CD14-positive monocyte (primary cell): ENCODE measurements around the gene ST7. TPM values are rescaled to one million over a fixed set of nuclear protein-coding genes. Genes with fewer than 3 reads are reported as not detected.

Source experiments
- DNase-seq, 3 donors: peaks; one replicate each; pipeline ENCODE4 v3.0.0-alpha.2; 2011 to 2022
- H2AFZ ChIP-seq: 2 replicates; pipeline ENCODE4 v1.6.0; 2012; ENCODE audit warnings: mild to moderate bottlenecking, low read depth, low read length, inconsistent platforms; ENCODE audit not compliant: insufficient read depth, poor library complexity, severe bottlenecking
- H3K27ac ChIP-seq, 2 donors: 1 replicate in 1 of 2; 2 replicates in 1 of 2; pipeline ENCODE4 v1.5.1; 2012 to 2013; ENCODE audit warnings: low read length in 2 of 2, control low read depth in 1 of 2, inconsistent platforms in 1 of 2, low read depth in 1 of 2, mild to moderate bottlenecking in 1 of 2
- H3K27me3 ChIP-seq, 2 donors: one replicate each; pipeline versions ENCODE4 v1.6.0 to v1.6.1; 2011 to 2013; ENCODE audit warnings: low read length in 2 of 2; ENCODE audit not compliant: control insufficient read depth in 2 of 2, insufficient read depth in 2 of 2
- H3K36me3 ChIP-seq, 2 donors: replicated peaks in 1 of 2; 1 replicate in 1 of 2; 2 replicates in 1 of 2; pipeline versions ENCODE4 v1.5.1 to v1.6.1; 2012 to 2013; ENCODE audit warnings: low read length in 2 of 2, control low read depth in 1 of 2, inconsistent platforms in 1 of 2, mild to moderate bottlenecking in 1 of 2; ENCODE audit not compliant: insufficient read depth in 2 of 2, control insufficient read depth in 1 of 2
- H3K4me1 ChIP-seq, 2 donors: 1 replicate in 1 of 2; 2 replicates in 1 of 2; pipeline versions ENCODE4 v1.5.1 to v1.6.1; 2012 to 2013; ENCODE audit warnings: low read length in 2 of 2, control low read depth in 1 of 2, inconsistent platforms in 1 of 2, mild to moderate bottlenecking in 1 of 2, moderate library complexity in 1 of 2; ENCODE audit not compliant: insufficient read depth in 2 of 2, control insufficient read depth in 1 of 2
- H3K4me2 ChIP-seq: replicated peaks from 2 replicates; pipeline ENCODE3; 2012; ENCODE audit warnings: low read length, moderate library complexity, mild to moderate bottlenecking; ENCODE audit not compliant: poor library complexity, severe bottlenecking; ENCODE audit errors: extremely low read depth
- H3K4me3 ChIP-seq, 3 experiments: fragments of 200-600 bp in 1 of 3; sonication (generic) in 1 of 3; replicated peaks in 1 of 3; 1 replicate in 2 of 3; 2 replicates in 1 of 3; pipeline ENCODE4 v1.5.1; 2011 to 2013; ENCODE audit warnings: low read length in 3 of 3, mild to moderate bottlenecking in 3 of 3, control low read depth in 2 of 3, low read depth in 2 of 3, inconsistent platforms in 1 of 3, moderate library complexity in 1 of 3
- H3K79me2 ChIP-seq: 2 replicates; pipeline ENCODE4 v1.6.0; 2012; ENCODE audit warnings: mild to moderate bottlenecking, control low read depth, inconsistent platforms, low read length, moderate library complexity; ENCODE audit not compliant: insufficient read depth
- H3K9ac ChIP-seq: 2 replicates; pipeline ENCODE4 v1.6.0; 2017; ENCODE audit warnings: low read length, mild to moderate bottlenecking; ENCODE audit not compliant: insufficient read depth, poor library complexity, severe bottlenecking
- H3K9me3 ChIP-seq, 2 donors: replicated peaks in 1 of 2; 1 replicate in 1 of 2; 2 replicates in 1 of 2; pipeline versions ENCODE4 v1.5.1 to v1.6.1; 2012 to 2013; ENCODE audit warnings: low read length in 2 of 2, control low read depth in 1 of 2; ENCODE audit not compliant: control insufficient read depth in 1 of 2, insufficient read depth in 1 of 2
- H4K20me1 ChIP-seq: 2 replicates; pipeline ENCODE4 v1.6.0; 2012; ENCODE audit warnings: mild to moderate bottlenecking, low read length, control low read depth, moderate library complexity; ENCODE audit not compliant: insufficient read depth
- H3K27ac Mint-ChIP-seq, 7 donors: one replicate each; pipeline ENCODE4 v1.8.0; 2020; ENCODE audit warnings: mild to moderate bottlenecking in 7 of 7, mixed read lengths in 7 of 7, moderate library complexity in 6 of 7, inconsistent platforms in 2 of 7
- H3K27me3 Mint-ChIP-seq, 3 donors: one replicate each; pipeline ENCODE4 v1.8.0; 2021 to 2022; ENCODE audit warnings: low read depth in 3 of 3, mild to moderate bottlenecking in 3 of 3, mixed read lengths in 3 of 3, moderate library complexity in 3 of 3, inconsistent platforms in 1 of 3
- H3K36me3 Mint-ChIP-seq, 2 donors: one replicate each; pipeline ENCODE4 v1.8.0; 2020; ENCODE audit warnings: mixed read lengths in 2 of 2, inconsistent platforms in 1 of 2, mild to moderate bottlenecking in 1 of 2
- H3K4me1 Mint-ChIP-seq: one replicate; pipeline ENCODE4 v1.8.0; 2020; ENCODE audit warnings: mild to moderate bottlenecking, mixed read lengths
- H3K4me3 Mint-ChIP-seq, 2 donors: one replicate each; pipeline ENCODE4 v1.8.0; 2020; ENCODE audit warnings: mild to moderate bottlenecking in 2 of 2, mixed read lengths in 2 of 2, moderate library complexity in 1 of 2
- H3K9me3 Mint-ChIP-seq, 7 donors: one replicate each; pipeline ENCODE4 v1.8.0; 2020 to 2022; ENCODE audit warnings: mixed read lengths in 7 of 7, mild to moderate bottlenecking in 6 of 7, moderate library complexity in 6 of 7, inconsistent platforms in 2 of 7
- CTCF ChIP-seq: fragments of 200-600 bp; IDR thresholded peaks from one replicate; pipeline ENCODE4 v1.8.0; 2022; ENCODE audit warnings: antibody characterized with exemption, mild to moderate bottlenecking
- WGBS: methylation state at CpG from one replicate; pipeline ENCODE4 v1.1.5; 2013; ENCODE audit warnings: missing lambda C conversion rate; ENCODE audit not compliant: insufficient coverage; 5-methylcytosine and 5-hydroxymethylcytosine counted together
- intact Hi-C, 2 donors: fragments of 100-400 bp; cut with micrococcal nuclease; formaldehyde crosslinking; loops; one replicate each; pipeline versions ENCODE4 v1.15.0 to v1.15.1; 2023
- polyA plus RNA-seq, 3 donors: library from polyadenylated mRNA; depleted of rRNA in 1 of 3; unstranded in 2 of 3; stranded (reverse) in 1 of 3; fragments of 300-500 nt in 2 of 3; fragments of >200 nt in 1 of 3; fragmentation: Illumina TruSeq in 2 of 3; gene quantifications; 1 replicate in 2 of 3; 2 replicates in 1 of 3; pipeline ENCODE4 v1.2.3, GENCODE V29; 2012 to 2021

ST7 gene
- polyA plus RNA-seq, 3 donors, result 3.6 to 5.5 (median 4.1) TPM

GRCh38 chr7:117192108-117192507 is 238.8 kb downstream of the ST7 start:
- Histone ChIP-seq H3K9ac (no peak overlapping the region), H4K20me1 (no peaks in the 10 kb centered on the region), H3K79me2 (no peaks in the 10 kb centered on the region), H3K27ac (no peak overlapping the region), H3K9me3 (peaks cover 2 to 4% of the 10 kb centered on the region in 2 donors), H3K4me2 (no peak overlapping the region), H3K27me3 (no peaks in the 10 kb centered on the region), H2AFZ (no peak overlapping the region), H3K36me3 (peaks cover 3 to 12% of the 10 kb centered on the region in 2 donors), H3K4me3 (no peak overlapping the region), H3K4me1 (no peaks in the 10 kb centered on the region)
- peaks cover 21 to 33% of the 10 kb centered on the region in 2 donors for H3K36me3 Mint-ChIP-seq
- H3K27me3 Mint-ChIP-seq, result no peaks in the 10 kb centered on the region
- no peak for DNase-seq
- no peaks in the 10 kb centered on the region for H3K4me1 Mint-ChIP-seq
- WGBS, result 100% methylated on average over 1 of the region's 1 CpG
- TF ChIP-seq CTCF, result no peak
- H3K27ac Mint-ChIP-seq, result no peak overlapping the region
- no peak overlapping the region for H3K4me3 Mint-ChIP-seq
- peaks cover 4 to 15% (median 7%) of the 10 kb centered on the region in 7 donors for H3K9me3 Mint-ChIP-seq
- intact Hi-C loops, result no loop called here

GRCh38 chr7:117193564-117193963 is 240.3 kb downstream of the ST7 start:
- no peak for TF ChIP-seq CTCF
- Histone ChIP-seq H3K9me3 (peaks cover 2 to 4% of the 10 kb centered on the region in 2 donors), H3K36me3 (peaks cover 3 to 12% of the 10 kb centered on the region in 2 donors), H3K4me3 (no peak overlapping the region), H3K79me2 (no peaks in the 10 kb centered on the region), H3K9ac (no peak overlapping the region), H3K27ac (no peak overlapping the region), H3K27me3 (no peaks in the 10 kb centered on the region), H3K4me1 (no peaks in the 10 kb centered on the region), H2AFZ (no peak overlapping the region), H3K4me2 (no peak overlapping the region), H4K20me1 (no peaks in the 10 kb centered on the region)
- no CpG with 5 or more reads among the region's 2 CpGs for WGBS
- Mint-ChIP-seq H3K27me3 (no peaks in the 10 kb centered on the region), H3K9me3 (peaks cover 4 to 15% (median 7%) of the 10 kb centered on the region in 7 donors), H3K4me1 (no peaks in the 10 kb centered on the region), H3K36me3 (peaks cover 26 to 38% of the 10 kb centered on the region in 2 donors), H3K4me3 (no peak overlapping the region), H3K27ac (no peak overlapping the region)
- no peak for DNase-seq
- intact Hi-C loops, result no loop called here
